Left cardiac atrium (tissue), 4 donors: ENCODE data around the gene ENOX1. TPM values are rescaled to one million over a fixed set of nuclear protein-coding genes. Genes with fewer than 3 reads are reported as not detected.
A peak's percentile ranks its signal among the peaks of the same experiment; 100 is the strongest.
"Not testable (repeated sequence)": the region's sequence is repeated elsewhere in the genome, so short reads cannot be mapped to it uniquely, and the experiment has no call there.

Experiments
- ATAC-seq, 2 donors: fragments of 200-7000 bp; cut with Tn5 transposase; one replicate each; pipeline ENCODE4 v1.9.1; 2020; ENCODE audit warnings: mild to moderate bottlenecking in 2 of 2, moderate library complexity in 2 of 2
- DNase-seq: peaks from one replicate; pipeline ENCODE4 v3.0.0-alpha.2; 2020
- intact Hi-C, 2 donors: fragments of 100-400 bp; cut with DNase I; formaldehyde crosslinking; loops; one replicate each; pipeline versions ENCODE4 v1.14.1 to v1.15.1; 2022 to 2023
- total RNA-seq, 2 donors: library from RNA; stranded (reverse); fragmentation: NEBNext Ultra II Directional; extraction: Animal tissue kit (Norgen Biotek cat#: 25700); gene quantifications; one replicate each; pipeline ENCODE4 v1.2.1, GENCODE V29; 2021
- donor health status: DM: no; HTN: yes; CAD: no.
- donor health status: DM: no; HTN: yes; CAD: no; lungs with severe emphysema.
- donor health status: DM: yes; HTN: yes; CAD: no.
- donor health status: Dilated cardiomyopathy.

The ENOX1 gene
- total RNA-seq, 2 donors from 2014 or later = 1.7 to 2.0 TPM

- intact Hi-C loops = no loop called here
- ATAC-seq = no peak
Measured at GRCh38 chr13:43195551-43195950, 591.2 kb downstream of the ENOX1 start.

DNA sequence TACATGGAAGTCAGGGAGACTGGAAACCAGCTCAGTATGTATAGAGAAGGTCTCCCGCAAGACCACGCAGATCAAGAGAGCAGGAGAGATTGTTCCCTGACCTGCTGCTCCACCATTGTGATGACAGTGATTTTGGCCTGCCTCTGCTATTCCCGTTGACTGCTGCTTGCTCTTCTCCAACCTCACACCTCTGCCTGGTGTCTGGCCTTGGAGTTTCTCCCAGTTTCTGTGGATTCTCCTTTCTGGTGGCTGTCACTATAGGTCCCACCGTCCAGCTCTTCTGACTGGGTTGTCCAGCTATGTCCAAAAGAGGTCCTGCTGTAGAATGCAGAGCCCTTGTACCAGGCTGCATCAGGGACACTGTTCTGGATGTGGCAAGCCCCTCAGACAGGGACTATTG, 591.7 kb downstream of the ENOX1 start:
- DNase-seq (no peak), ATAC-seq (peak; percentile 40 to 67)
- intact Hi-C loops = no loop called here

More at GRCh38 chr13:43195551-43195950, 591.2 kb downstream of the ENOX1 start:
- DNase-seq = no peak

GRCh38 chr13:43193789-43194420, 592.9 kb downstream of the ENOX1 start:
- ATAC-seq = no peak
- no peak for DNase-seq
- intact Hi-C loops = no loop called here

GRCh38 chr13:43191546-43191945, 595.2 kb downstream of the ENOX1 start:
- intact Hi-C loops = no loop called here
- DNase-seq (no peak), ATAC-seq (no peak)

- intact Hi-C loops = no loop called here
- no peak for ATAC-seq
- DNase-seq = no peak
Measured at GRCh38 chr13:43185226-43185625, 601.5 kb downstream of the ENOX1 start.

- no peak for ATAC-seq
- intact Hi-C loops = no loop called here
- no peak for DNase-seq
Measured at GRCh38 chr13:43180837-43181236, 605.9 kb downstream of the ENOX1 start.

- intact Hi-C loops = no loop called here
- no peak for ATAC-seq
- no peak for DNase-seq
Measured at GRCh38 chr13:43180036-43180660, 606.6 kb downstream of the ENOX1 start.

GRCh38 chr13:43171489-43171888, 615.3 kb downstream of the ENOX1 start:
- intact Hi-C loops = no loop called here
- ATAC-seq (no peak), DNase-seq (no peak)

- intact Hi-C loops = no loop called here
- DNase-seq (no peak), ATAC-seq (no peak)
Measured at GRCh38 chr13:43170506-43170905, 616.3 kb downstream of the ENOX1 start.

- intact Hi-C loops, DNase-seq, ATAC-seq: not testable (repeated sequence)
Measured at GRCh38 chr13:43168434-43168833, 618.3 kb downstream of the ENOX1 start.

DNA sequence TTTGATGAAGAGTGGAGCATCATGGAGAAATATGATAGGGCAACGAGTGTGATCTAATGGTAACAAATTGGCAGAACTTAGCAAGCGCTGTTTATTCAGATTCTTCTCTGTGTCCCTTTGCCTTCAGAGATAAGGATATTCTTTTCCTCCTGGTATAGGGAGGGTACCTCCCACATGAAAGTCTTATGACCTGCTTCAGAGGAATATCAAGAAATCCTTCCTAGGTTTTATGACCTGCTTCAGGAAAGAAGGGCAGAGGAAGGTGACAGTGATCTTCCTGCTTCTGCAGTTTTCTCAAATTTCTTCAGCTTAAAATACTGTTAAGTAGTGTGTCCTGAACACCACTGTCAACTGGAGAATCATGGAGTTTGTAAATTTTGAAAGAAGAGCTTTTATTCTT, 619.0 kb downstream of the ENOX1 start:
- no peak for DNase-seq
- intact Hi-C loops = no loop called here
- ATAC-seq = no peak

GRCh38 chr13:43166644-43167457, 619.9 kb downstream of the ENOX1 start:
- no peak for DNase-seq
- ATAC-seq = no peak
- intact Hi-C loops = no loop called here

Other genes with a start within 250 kb of the ENOX1 start
- gene CCDC122, start 92.8 kb upstream of the ENOX1 start, total RNA-seq = 10 to 100 TPM in 1 of 2 donors, 1 to 10 TPM in 1; 3.2 to 10.0 TPM
- gene LACC1, start 92.9 kb upstream of the ENOX1 start, total RNA-seq = 1 to 10 TPM; 5.5 to 7.5 TPM